Astrocyte of the spinal cord (primary cell): ENCODE results near the gene ZBTB33.

ENCODE experiments used
- DNase-seq: peaks from one replicate; pipeline ENCODE4 v3.0.0; 2011; ENCODE audit warnings: low read depth, low spot score
- H3K4me3 ChIP-seq: 2 replicates; pipeline ENCODE4 v1.5.1; 2011; ENCODE audit warnings: low read depth, mild to moderate bottlenecking, low read length, moderate library complexity
- in situ Hi-C: cut with HindIII; loops from 2 replicates; pipeline ENCODE4 v1.10.0; 2017; ENCODE audit warnings: low sequenced_read_pairs
- TF ChIP-seq, protein P1 (sequence below): IDR thresholded peaks from 2 replicates; pipeline ENCODE4 v1.5.1; 2012; ENCODE audit warnings: low read depth, mild to moderate bottlenecking, low read length, inconsistent platforms

ZBTB33 gene

GRCh38 chrX:120264341-120264740 is 13.7 kb downstream of the ZBTB33 start:
- no peak overlapping the region for H3K4me3 ChIP-seq
- TF ChIP-seq, protein P1, sequence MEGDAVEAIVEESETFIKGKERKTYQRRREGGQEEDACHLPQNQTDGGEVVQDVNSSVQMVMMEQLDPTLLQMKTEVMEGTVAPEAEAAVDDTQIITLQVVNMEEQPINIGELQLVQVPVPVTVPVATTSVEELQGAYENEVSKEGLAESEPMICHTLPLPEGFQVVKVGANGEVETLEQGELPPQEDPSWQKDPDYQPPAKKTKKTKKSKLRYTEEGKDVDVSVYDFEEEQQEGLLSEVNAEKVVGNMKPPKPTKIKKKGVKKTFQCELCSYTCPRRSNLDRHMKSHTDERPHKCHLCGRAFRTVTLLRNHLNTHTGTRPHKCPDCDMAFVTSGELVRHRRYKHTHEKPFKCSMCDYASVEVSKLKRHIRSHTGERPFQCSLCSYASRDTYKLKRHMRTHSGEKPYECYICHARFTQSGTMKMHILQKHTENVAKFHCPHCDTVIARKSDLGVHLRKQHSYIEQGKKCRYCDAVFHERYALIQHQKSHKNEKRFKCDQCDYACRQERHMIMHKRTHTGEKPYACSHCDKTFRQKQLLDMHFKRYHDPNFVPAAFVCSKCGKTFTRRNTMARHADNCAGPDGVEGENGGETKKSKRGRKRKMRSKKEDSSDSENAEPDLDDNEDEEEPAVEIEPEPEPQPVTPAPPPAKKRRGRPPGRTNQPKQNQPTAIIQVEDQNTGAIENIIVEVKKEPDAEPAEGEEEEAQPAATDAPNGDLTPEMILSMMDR, result no peak
- no peak for DNase-seq
- in situ Hi-C loops, result no loop called here

DNA sequence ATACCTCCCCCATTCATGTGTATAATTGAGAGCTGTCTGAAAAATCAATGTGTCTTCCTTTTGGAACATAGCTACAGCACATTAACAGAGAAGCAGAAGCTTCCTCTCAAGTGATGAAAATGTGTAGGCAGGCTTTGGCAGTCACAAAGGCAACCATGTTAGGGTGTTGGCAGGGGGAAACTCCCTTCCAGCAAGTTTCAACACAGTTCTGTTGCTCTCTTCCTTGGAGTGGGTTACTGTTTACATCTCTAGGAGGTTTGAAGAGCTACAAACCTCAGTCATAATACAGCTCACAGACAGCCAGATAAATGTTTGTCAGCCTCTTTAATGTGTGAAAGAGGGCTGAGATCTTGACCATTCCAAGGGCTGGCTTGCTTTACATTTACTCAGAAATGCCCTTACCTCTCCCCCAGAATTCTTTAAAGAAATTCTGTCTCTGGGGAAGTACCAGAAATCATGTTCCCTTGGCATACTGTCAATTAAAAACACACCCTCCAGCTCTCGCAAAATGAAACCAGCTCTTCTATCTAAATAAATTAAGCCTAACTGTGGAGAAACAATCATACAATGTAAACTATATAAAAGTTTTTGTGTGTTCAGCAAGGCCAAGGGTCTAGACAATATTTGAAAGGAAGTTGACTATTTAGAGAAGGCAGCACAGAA is 18.9 kb downstream of the ZBTB33 start:
- no peak for DNase-seq
- H3K4me3 ChIP-seq, result no peak overlapping the region
- TF ChIP-seq, protein P1, result no peak
- in situ Hi-C loops, result no loop called here

- H3K4me3 ChIP-seq, result no peak overlapping the region
- TF ChIP-seq, protein P1, result no peak
- in situ Hi-C loops, result no loop called here
Observed at GRCh38 chrX:120270567-120270966, 20.0 kb downstream of the ZBTB33 start.

GRCh38 chrX:120271218-120271617 is 20.6 kb downstream of the ZBTB33 start:
- in situ Hi-C loops, result no loop called here
- no peak for DNase-seq
- TF ChIP-seq, protein P1, result no peak
- no peak overlapping the region for H3K4me3 ChIP-seq

More at GRCh38 chrX:120270567-120270966, 20.0 kb downstream of the ZBTB33 start:
- DNase-seq, result no peak

DNA sequence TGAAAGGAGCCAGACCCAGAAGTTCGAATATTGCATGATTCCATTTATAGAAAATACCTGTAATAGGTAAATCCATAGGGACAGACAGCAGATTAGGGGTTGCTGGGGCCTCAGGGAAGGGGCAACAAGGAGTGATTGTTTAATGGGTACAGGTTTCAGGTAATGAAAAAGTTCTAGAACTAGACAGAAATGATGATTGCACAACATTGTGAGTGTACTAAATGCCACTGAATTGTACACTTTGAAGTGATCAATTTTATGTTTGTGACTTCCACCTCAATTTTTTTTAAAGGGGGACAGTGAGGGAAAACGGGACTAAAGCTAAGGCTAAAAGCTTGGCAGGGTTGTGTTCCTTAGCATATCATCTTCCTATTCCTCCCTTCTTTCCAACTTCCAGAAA is 23.5 kb downstream of the ZBTB33 start:
- no peak overlapping the region for H3K4me3 ChIP-seq
- in situ Hi-C loops, result no loop called here
- TF ChIP-seq, protein P1, result no peak
- no peak for DNase-seq

DNA sequence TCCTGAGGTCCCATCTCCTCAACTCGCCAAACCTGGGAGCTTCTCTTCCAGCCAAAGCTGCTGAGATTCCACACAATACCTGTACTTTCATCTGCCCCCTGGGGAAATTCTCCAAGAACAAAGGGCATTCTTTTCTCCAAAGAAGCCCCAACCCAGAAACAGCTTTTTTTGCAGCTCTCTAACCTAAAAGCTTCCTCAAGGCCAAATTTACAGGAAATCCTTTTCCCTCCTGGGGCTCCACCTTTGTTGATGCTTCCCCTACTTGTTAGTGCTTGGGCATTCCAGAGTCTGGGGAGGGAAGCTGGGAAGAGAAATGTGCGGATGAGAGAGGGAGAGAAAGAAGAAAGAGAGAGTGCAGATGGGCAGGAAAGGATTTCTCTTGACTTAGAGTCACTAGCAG is 24.3 kb downstream of the ZBTB33 start:
- TF ChIP-seq, protein P1, result no peak
- DNase-seq, result no peak
- H3K4me3 ChIP-seq, result no peak overlapping the region
- in situ Hi-C loops, result no loop called here
